Myometrial cell (primary cell): ENCODE results near the gene TLCD4. TPM values are rescaled to one million over a fixed set of nuclear protein-coding genes. Genes with fewer than 3 reads are reported as not detected.

Source experiments
- total RNA-seq: library from RNA; depleted of rRNA; stranded (reverse); fragments of >200 nt; gene quantifications from 2 replicates; pipeline ENCODE4 v1.2.3, GENCODE V29; 2015

Gene TLCD4, protein sequence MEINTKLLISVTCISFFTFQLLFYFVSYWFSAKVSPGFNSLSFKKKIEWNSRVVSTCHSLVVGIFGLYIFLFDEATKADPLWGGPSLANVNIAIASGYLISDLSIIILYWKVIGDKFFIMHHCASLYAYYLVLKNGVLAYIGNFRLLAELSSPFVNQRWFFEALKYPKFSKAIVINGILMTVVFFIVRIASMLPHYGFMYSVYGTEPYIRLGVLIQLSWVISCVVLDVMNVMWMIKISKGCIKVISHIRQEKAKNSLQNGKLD
- under 0.01 TPM in 1 of 2 replicates, not detected in the other for total RNA-seq

DNA sequence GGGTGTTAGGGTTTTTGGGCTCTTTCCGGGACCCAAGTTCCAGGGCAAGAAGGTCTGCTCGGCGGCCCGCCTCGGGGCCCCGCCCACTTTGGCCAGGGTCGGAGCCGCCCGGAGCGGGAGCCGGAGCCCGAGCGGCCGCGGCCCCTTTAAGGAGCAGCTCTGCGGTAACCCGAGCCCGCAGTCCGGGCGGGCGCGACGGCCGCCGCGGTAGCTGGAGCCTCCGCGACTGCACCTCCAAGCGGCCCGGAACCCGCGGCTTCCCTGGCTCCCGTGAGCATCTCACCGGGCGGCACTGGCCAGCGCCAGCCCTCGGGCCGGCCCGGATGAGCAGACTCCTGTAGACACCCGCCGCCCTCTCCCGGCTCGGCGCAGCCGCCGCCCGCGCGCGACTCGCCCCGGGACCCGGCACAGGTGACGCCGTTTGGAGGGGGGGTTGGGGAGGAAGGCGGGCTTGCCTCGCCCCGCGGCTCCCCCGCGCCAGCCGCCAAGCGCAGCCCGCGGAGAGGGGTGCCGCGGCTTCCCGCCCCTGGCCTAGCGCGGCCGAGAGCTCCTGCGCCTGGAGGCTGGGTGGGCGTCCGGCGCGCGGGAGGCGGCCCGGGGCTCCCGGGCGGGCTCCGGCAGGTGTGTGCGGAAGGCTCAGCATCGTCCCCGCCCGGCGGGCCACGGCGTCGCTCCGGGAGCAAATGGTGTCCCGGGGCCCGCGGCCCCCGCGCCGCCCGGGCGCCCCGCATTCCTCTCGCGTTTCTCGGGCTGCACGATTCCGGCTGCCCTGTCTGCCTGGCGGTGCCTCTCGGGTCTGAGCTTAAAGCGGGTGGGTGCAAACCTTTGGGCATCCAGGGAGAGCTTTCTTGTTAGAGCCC lies at the start of gene TLCD4:
Gene TLCD4, plus strand, starts transcription at position 149 of the 860 bp plus-strand sequence. CDS start 26,547 bp downstream, outside the sequence.

DNA sequence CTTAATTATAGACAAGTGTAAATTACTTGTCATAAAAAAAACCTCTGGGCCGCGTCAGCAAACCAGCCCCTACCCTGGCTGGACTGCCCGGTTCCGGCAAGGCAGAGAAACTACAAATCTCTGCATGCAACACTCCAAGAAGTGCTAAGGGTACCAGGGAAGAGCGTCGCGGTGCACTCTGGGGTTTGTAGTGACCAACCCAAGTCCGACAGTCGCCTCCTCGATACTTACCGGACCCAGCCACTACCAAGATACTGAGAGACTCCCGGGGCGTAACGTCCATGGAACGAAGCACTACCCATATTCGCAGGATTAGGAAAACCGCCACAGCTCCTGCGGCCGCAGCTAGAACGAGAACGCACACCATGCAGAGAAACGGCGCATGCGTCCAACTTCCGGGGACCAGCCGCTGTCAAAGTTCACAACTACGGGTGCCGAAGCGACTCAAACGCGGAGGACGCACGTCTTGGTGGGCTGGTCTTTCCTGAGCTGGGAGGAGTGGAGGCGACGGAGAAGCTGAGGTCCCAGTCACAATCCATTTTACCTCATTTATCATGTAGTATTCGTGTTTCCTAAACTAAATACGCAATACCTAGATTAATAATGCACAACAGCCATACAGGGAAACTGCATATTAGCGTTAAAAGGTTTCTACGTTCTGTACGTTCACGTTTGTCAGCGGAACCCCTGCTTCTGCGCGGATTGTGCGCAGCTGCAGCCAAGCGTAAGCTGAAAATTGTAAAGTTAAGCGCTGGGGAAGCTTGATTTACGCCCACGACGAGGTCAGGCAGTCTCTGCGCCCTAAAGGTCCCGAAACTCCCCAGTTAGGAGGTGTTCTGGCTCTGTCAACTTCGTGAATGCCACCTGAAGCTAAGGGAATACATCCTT lies 44.4 kb upstream of the TLCD4 start, which contains the start of gene ALG14:
Gene ALG14, minus strand, starts transcription at position 420 of the 888 bp plus-strand sequence. Its CDS starts 53 bp downstream, at position 367.

Other genes starting within 250 kb of the TLCD4 start
- gene CNN3, start 190.2 kb upstream of the TLCD4 start, total RNA-seq: 243 and 268 TPM in 2 replicates
- 5.7 and 5.8 TPM in 2 replicates for gene ALG14, start 44.4 kb upstream of the TLCD4 start, total RNA-seq
- gene RWDD3, start 116.9 kb downstream of the TLCD4 start, total RNA-seq: 11.5 and 15.6 TPM in 2 replicates